Stomach (tissue), 9 donors: ENCODE measurements around the gene TECTB. TPM values are rescaled to one million over a fixed set of nuclear protein-coding genes. Genes with fewer than 3 reads are reported as not detected.

Experiments used
- DNase-seq, 2 donors: peaks; one replicate each; pipeline versions ENCODE4 v3.0.0 to v3.0.0-alpha.2; 2013 to 2019
- H3K27ac ChIP-seq, 5 donors: fragments of 200-600 bp in 4 of 5; sonication (generic) in 4 of 5; one replicate each; pipeline ENCODE4 v1.5.1; 2013 to 2019; ENCODE audit warnings: mild to moderate bottlenecking in 1 of 5, moderate library complexity in 1 of 5
- H3K27me3 ChIP-seq, 3 donors: fragments of 200-600 bp; sonication (generic); one replicate each; pipeline ENCODE4 v1.5.1; 2017 to 2019; ENCODE audit warnings: mixed run types in 1 of 3
- H3K36me3 ChIP-seq, 4 donors: fragments of 200-600 bp; sonication (generic); 1 replicate in 3 of 4; 2 replicates in 1 of 4; pipeline ENCODE4 v1.5.1; 2016 to 2019
- H3K4me1 ChIP-seq, 4 donors: fragments of 200-600 bp; sonication (generic); one replicate each; pipeline ENCODE4 v1.5.1; 2016 to 2019
- H3K4me3 ChIP-seq, 4 donors: fragments of 200-600 bp; sonication (generic) in 3 of 4; one replicate each; pipeline ENCODE4 v1.5.1; 2016 to 2019; ENCODE audit warnings: mild to moderate bottlenecking in 1 of 4
- H3K9me3 ChIP-seq, 4 donors: fragments of 200-600 bp; sonication (generic); one replicate each; pipeline ENCODE4 v1.5.1; 2016 to 2019
- EP300 ChIP-seq: sonication (generic); formaldehyde crosslinking; IDR thresholded peaks from one replicate; pipeline ENCODE4 v1.6.1; 2017; ENCODE audit warnings: antibody characterized with exemption
- POLR2A ChIP-seq, 4 donors: fragments of 450-650 bp; IDR thresholded peaks; one replicate each; pipeline ENCODE4 v1.6.1; 2016; ENCODE audit warnings: antibody characterized with exemption in 4 of 4, control low read depth in 2 of 4, mild to moderate bottlenecking in 1 of 4, moderate library complexity in 1 of 4
- POLR2AphosphoS5 ChIP-seq, 3 donors: sonication (generic); formaldehyde crosslinking; IDR thresholded peaks; one replicate each; pipeline ENCODE4 v1.6.1; 2016; ENCODE audit warnings: antibody characterized with exemption in 3 of 3
- WGBS, 5 donors: extraction: QIAGEN DNeasy Blood & Tissue Kit in 3 of 5; methylation state at CpG; one replicate each; pipeline versions ENCODE4 v1.1.5 to v1.1.7; 2013 to 2018; 5-methylcytosine and 5-hydroxymethylcytosine counted together
- intact Hi-C: fragments of 100-400 bp; cut with DNase I; formaldehyde crosslinking; loops from one replicate; pipeline ENCODE4 v1.15.1; 2023; ENCODE audit warnings: low total_unique reads
- polyA plus RNA-seq, 3 donors: library from polyadenylated mRNA; stranded (reverse); fragments of 200-250 nt; gene quantifications; one replicate each; pipeline ENCODE4 v1.2.3, GENCODE V29; 2013
- total RNA-seq, 5 donors: library from RNA; depleted of rRNA; stranded (reverse); fragments of >200 nt; gene quantifications; one replicate each; pipeline versions ENCODE4 v1.1.0 to v1.2.3, GENCODE V29; 2014 to 2016
- TF ChIP-seq, protein P1 (sequence below), 7 experiments: fragments of 450-650 bp in 4 of 7; fragments of 200-600 bp in 3 of 7; sonication (generic) in 3 of 7; IDR thresholded peaks; one replicate each; pipeline ENCODE4 v1.5.1; 2016 to 2019; ENCODE audit warnings: antibody characterized with exemption in 7 of 7, control low read depth in 2 of 7, mild to moderate bottlenecking in 1 of 7
- donor health status: healthy with polysubstance abuse.
- donor health status: Bipolar disorder and iron deficiency.
- donor health status: healthy.

Gene TECTB
- total and polyA plus RNA-seq, 8 donors, result not detected

DNA sequence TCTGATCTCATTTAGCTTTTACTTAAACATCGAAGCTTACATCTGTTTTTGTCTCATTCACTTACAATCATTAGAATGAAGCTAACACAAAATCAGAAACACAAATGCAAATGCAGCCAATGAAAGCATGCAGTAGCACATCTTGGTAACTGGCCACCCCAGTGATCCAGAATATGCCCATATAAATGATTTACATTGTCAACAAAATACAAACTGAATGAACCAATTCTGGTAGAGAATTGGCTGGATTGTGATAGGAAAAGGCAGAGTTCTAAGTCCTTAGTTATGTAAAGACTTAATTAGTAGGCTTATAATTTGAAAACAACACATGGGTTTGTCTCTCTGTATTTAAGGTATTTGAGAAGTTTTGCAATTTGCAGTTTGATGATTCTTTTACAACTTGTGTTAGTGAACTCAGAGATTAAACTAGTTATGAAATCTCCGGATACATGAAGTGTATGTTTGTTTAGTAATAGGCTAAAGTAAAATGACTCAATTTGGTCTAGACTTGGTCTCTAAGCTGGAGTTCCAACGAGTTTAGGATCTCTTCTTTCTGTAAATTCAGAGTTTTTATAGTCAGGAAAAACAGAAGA is 21.2 kb downstream of the TECTB start:
- no peaks in the 10 kb centered on the region for H3K4me1 ChIP-seq
- H3K27me3 ChIP-seq, result no peaks in the 10 kb centered on the region
- intact Hi-C loops, result no loop called here
- H3K9me3 ChIP-seq, result no peaks in the 10 kb centered on the region
- WGBS, 5 donors, result 48 to 61% (median 53%) methylated on average over 3 of the region's 3 CpGs
- H3K27ac ChIP-seq, result no peak overlapping the region
- DNase-seq, result no peak
- TF ChIP-seq POLR2AphosphoS5 (IDR thresholded peaks at IDR 0.05) (no peak), POLR2A (IDR thresholded peaks at IDR 0.05) (no peak), EP300 (no peak)
- TF ChIP-seq, protein P1, sequence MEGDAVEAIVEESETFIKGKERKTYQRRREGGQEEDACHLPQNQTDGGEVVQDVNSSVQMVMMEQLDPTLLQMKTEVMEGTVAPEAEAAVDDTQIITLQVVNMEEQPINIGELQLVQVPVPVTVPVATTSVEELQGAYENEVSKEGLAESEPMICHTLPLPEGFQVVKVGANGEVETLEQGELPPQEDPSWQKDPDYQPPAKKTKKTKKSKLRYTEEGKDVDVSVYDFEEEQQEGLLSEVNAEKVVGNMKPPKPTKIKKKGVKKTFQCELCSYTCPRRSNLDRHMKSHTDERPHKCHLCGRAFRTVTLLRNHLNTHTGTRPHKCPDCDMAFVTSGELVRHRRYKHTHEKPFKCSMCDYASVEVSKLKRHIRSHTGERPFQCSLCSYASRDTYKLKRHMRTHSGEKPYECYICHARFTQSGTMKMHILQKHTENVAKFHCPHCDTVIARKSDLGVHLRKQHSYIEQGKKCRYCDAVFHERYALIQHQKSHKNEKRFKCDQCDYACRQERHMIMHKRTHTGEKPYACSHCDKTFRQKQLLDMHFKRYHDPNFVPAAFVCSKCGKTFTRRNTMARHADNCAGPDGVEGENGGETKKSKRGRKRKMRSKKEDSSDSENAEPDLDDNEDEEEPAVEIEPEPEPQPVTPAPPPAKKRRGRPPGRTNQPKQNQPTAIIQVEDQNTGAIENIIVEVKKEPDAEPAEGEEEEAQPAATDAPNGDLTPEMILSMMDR (IDR thresholded peaks at IDR 0.05), result no peak
- no peaks in the 10 kb centered on the region for H3K36me3 ChIP-seq
- no peak overlapping the region for H3K4me3 ChIP-seq

DNA sequence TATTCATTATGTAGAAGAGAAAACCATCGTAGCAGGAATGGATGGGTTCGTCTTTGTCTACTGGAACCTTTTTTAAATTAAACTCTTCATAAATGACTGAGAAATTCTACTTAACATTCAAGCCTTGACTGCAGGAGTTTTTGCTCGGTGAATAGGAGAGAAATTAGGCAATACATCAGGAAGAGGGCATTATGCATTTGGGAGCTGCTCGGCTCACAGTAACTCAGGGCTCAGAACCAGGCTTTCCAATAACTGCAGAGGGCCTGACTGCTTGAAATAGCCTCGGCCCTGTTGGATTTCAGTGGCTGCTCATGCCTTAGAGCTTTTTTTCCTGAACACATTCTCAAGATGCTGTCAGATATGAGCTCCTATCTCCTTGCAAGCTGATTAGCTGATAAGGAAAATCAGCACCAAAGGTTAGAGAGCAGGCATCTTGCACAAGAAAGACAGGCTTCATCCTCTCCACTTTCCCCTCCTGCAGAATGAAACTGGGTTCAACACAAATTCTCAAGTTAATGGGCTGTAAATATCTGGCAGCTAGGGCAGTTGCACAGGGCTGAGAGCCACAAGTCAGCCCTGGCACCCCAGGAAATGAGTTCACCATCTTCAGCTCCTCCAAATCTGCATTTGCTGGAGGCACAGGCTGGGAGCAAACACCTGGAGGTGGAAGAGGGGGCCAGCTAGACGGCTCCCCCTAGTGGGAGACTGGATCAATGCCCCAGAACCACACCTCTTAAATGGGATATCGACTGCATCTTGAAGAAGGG is 24.3 kb downstream of the TECTB start:
- Histone ChIP-seq H3K36me3 (no peaks in the 10 kb centered on the region), H3K27ac (no peak overlapping the region), H3K9me3 (no peaks in the 10 kb centered on the region), H3K4me1 (no peaks in the 10 kb centered on the region), H3K4me3 (no peak overlapping the region), H3K27me3 (no peaks in the 10 kb centered on the region)
- WGBS, 5 donors, result 52 to 65% (median 55%) methylated on average over 6 to 7 of the region's 7 CpGs
- DNase-seq, result peak; percentile 62 to 68
- intact Hi-C loops, result no loop called here
- TF ChIP-seq, protein P1 (IDR thresholded peaks at IDR 0.05), result peak in 5 of 7 experiments; percentile 37 to 72 (median 64)
- TF ChIP-seq POLR2AphosphoS5 (IDR thresholded peaks at IDR 0.05) (no peak), EP300 (no peak), POLR2A (IDR thresholded peaks at IDR 0.05) (no peak)

DNA sequence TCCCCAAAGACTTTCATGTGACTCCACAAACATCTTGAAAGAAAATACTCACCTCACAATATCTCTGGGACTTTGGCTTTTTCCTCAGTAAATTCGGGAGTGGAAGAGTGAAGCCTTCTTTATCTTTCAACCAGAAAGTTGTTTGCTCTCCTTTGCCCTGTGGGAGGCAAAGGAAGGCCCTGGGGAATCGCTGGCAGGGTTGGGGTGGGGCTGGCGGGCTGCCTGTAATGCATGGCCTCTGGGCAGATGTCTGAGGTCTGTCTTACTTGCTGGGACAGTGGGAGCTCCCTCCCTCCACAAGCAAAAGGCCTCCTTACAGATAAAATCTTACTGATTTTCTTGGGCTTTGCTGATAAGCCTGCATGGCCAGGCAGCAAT is 24.9 kb downstream of the TECTB start:
- intact Hi-C loops, result no loop called here
- no peak overlapping the region for H3K27ac ChIP-seq
- H3K36me3 ChIP-seq, result no peaks in the 10 kb centered on the region
- no peak for DNase-seq
- no peaks in the 10 kb centered on the region for H3K4me1 ChIP-seq
- H3K9me3 ChIP-seq, result no peaks in the 10 kb centered on the region
- H3K4me3 ChIP-seq, result no peak overlapping the region
- H3K27me3 ChIP-seq, result no peaks in the 10 kb centered on the region
- TF ChIP-seq EP300 (no peak), POLR2A (IDR thresholded peaks at IDR 0.05) (no peak)
- TF ChIP-seq, protein P1 (IDR thresholded peaks at IDR 0.05), result peak in 1 of 7 experiments; percentile 30
- 9 to 32% (median 17%) methylated on average over 3 of the region's 3 CpGs for WGBS, 5 donors

DNA sequence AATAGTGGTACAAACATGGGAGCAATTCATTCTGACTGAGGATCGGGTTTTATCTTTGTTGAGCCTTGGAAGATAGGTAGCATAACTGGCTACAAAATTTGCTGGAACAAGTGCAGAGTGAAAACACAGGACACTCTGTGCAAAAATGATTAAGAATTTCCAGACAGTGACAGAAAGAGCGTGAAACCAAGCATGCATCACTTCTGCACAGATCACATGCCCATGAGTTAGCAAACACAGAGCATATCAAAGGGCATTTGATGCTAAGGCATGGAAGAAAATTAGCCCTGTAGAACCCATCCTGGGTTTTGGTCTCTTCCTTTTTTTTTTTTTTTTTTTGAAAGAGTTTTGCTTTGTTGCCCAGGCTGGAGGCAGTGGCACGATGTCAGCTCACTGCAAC is 28.3 kb downstream of the TECTB start:
- Histone ChIP-seq H3K9me3 (no peaks in the 10 kb centered on the region), H3K4me1 (peaks cover 0 to 6% (median 0%) of the 10 kb centered on the region in 4 donors), H3K27ac (no peak overlapping the region), H3K4me3 (no peak overlapping the region), H3K27me3 (peaks cover 0 to 7% (median 0%) of the 10 kb centered on the region in 3 donors), H3K36me3 (no peaks in the 10 kb centered on the region)
- WGBS, 5 donors, result 78 to 93% (median 84%) methylated on average over 3 of the region's 3 CpGs
- intact Hi-C loops, result loop anchor here (10.0 kb wide), 1 partner anchor 117 kb away; no protein-coding TSS in a partner anchor
- DNase-seq, result no peak
- TF ChIP-seq, protein P1 (IDR thresholded peaks at IDR 0.05), result no peak
- TF ChIP-seq POLR2AphosphoS5 (IDR thresholded peaks at IDR 0.05), result no peak
- no peak for TF ChIP-seq EP300
- TF ChIP-seq POLR2A (IDR thresholded peaks at IDR 0.05), result no peak
